Cardiac fibroblast (primary cell): Measurements from ENCODE around the gene TCF12.
"Not testable (repeated sequence)": the region's sequence is repeated elsewhere in the genome, so short reads cannot be mapped to it uniquely, and the experiment has no call there.

Experiments used
- DNase-seq, 2 donors: peaks; one replicate each; pipeline versions ENCODE4 v3.0.0 to v3.0.0-alpha.2; 2010; ENCODE audit warnings: low read depth in 2 of 2
- H3K4me3 ChIP-seq, 2 donors: replicated peaks in 1 of 2; 1 replicate in 1 of 2; 2 replicates in 1 of 2; pipeline ENCODE4 v1.5.1; 2011; ENCODE audit warnings: low read depth in 2 of 2, low read length in 2 of 2, mild to moderate bottlenecking in 2 of 2, moderate library complexity in 1 of 2
- CTCF ChIP-seq: IDR thresholded peaks from one replicate; pipeline ENCODE4 v1.5.1; 2011; ENCODE audit warnings: low read depth, mild to moderate bottlenecking, low read length, inconsistent platforms

TCF12 gene

GRCh38 chr15:56931639-56932508, 13.4 kb downstream of the TCF12 start:
- no peak for DNase-seq
- H3K4me3 ChIP-seq, result no peak overlapping the region
- TF ChIP-seq CTCF, result no peak

GRCh38 chr15:56932509-56932868, 14.0 kb downstream of the TCF12 start:
- not testable (repeated sequence) for H3K4me3 ChIP-seq, DNase-seq

- H3K4me3 ChIP-seq, result no peak overlapping the region
- TF ChIP-seq CTCF, result no peak
- no peak for DNase-seq
Measured at GRCh38 chr15:56933410-56933809, 15.0 kb downstream of the TCF12 start.

GRCh38 chr15:56933811-56934210, 15.4 kb downstream of the TCF12 start:
- TF ChIP-seq CTCF, result no peak
- DNase-seq, result no peak
- no peak overlapping the region for H3K4me3 ChIP-seq

GRCh38 chr15:56934269-56934668, 15.8 kb downstream of the TCF12 start:
- no peak for TF ChIP-seq CTCF
- no peak overlapping the region for H3K4me3 ChIP-seq
- DNase-seq, result peak; percentile 38 to 72

- H3K4me3 ChIP-seq, result no peak overlapping the region
- DNase-seq, result no peak
- no peak for TF ChIP-seq CTCF
Measured at GRCh38 chr15:56936929-56937328, 18.5 kb downstream of the TCF12 start.

- no peak for DNase-seq
- H3K4me3 ChIP-seq, result no peak overlapping the region
- no peak for TF ChIP-seq CTCF
Measured at GRCh38 chr15:56939257-56939656, 20.8 kb downstream of the TCF12 start.
